AG04449 (cell line): ENCODE measurements around the gene H1-8.

Experiments
- CTCF ChIA-PET: fragments of 350-600 bp; formaldehyde crosslinking; extraction: SDS; loops from one replicate; lab custom pipeline; 2021; ENCODE audit warnings: antibody characterized with exemption; lab: Yijun Ruan, JAX
- POLR2A ChIA-PET: fragments of 400-600, 350-600 bp; formaldehyde crosslinking; extraction: SDS; loops from one replicate; lab custom pipeline; 2020; ENCODE audit warnings: antibody characterized with exemption, inconsistent platforms; lab: Yijun Ruan, JAX
- DNase-seq: peaks from one replicate; pipeline ENCODE4 v3.0.0-alpha.2; 2010; ENCODE audit warnings: low read depth, low spot score
- H3K4me3 ChIP-seq: 2 replicates; pipeline ENCODE4 v1.5.1; 2011; ENCODE audit warnings: low read depth, mild to moderate bottlenecking, control low read depth, low read length
- TF ChIP-seq, protein P1 (sequence below): IDR thresholded peaks from one replicate; pipeline ENCODE4 v1.5.1; 2011; ENCODE audit warnings: mild to moderate bottlenecking, moderate library complexity, low read length, control low read depth, inconsistent platforms; ENCODE audit not compliant: insufficient read depth; ENCODE audit errors: missing control alignments

Gene H1-8

DNA sequence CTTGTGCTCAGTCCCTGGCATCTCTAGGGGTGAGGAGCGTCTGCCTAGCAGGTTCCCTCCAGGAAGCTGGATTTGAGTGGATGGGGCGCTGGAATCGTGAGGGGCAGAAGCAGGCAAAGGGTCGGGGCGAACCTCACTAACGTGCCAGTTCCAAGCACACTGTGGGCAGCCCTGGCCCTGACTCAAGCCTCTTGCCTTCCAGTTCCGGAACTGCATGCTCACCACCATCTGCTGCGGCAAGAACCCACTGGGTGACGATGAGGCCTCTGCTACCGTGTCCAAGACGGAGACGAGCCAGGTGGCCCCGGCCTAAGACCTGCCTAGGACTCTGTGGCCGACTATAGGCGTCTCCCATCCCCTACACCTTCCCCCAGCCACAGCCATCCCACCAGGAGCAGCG is 9.6 kb upstream of the H1-8 start:
- H3K4me3 ChIP-seq, result no peak overlapping the region
- POLR2A ChIA-PET, result no interaction called here
- CTCF ChIA-PET, result no interaction called here
- DNase-seq, result no peak
- TF ChIP-seq, protein P1, sequence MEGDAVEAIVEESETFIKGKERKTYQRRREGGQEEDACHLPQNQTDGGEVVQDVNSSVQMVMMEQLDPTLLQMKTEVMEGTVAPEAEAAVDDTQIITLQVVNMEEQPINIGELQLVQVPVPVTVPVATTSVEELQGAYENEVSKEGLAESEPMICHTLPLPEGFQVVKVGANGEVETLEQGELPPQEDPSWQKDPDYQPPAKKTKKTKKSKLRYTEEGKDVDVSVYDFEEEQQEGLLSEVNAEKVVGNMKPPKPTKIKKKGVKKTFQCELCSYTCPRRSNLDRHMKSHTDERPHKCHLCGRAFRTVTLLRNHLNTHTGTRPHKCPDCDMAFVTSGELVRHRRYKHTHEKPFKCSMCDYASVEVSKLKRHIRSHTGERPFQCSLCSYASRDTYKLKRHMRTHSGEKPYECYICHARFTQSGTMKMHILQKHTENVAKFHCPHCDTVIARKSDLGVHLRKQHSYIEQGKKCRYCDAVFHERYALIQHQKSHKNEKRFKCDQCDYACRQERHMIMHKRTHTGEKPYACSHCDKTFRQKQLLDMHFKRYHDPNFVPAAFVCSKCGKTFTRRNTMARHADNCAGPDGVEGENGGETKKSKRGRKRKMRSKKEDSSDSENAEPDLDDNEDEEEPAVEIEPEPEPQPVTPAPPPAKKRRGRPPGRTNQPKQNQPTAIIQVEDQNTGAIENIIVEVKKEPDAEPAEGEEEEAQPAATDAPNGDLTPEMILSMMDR, result no peak

DNA sequence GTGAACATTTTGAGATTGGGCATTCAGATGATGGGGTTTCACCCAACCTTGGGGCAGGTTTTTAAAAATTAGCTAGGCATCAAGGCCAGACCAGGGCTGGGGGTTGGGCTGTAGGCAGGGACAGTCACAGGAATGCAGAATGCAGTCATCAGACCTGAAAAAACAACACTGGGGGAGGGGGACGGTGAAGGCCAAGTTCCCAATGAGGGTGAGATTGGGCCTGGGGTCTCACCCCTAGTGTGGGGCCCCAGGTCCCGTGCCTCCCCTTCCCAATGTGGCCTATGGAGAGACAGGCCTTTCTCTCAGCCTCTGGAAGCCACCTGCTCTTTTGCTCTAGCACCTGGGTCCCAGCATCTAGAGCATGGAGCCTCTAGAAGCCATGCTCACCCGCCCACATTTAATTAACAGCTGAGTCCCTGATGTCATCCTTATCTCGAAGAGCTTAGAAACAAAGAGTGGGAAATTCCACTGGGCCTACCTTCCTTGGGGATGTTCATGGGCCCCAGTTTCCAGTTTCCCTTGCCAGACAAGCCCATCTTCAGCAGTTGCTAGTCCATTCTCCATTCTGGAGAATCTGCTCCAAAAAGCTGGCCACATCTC is 8.4 kb upstream of the H1-8 start:
- TF ChIP-seq, protein P1, result no peak
- ChIA-PET POLR2A (no interaction called here), CTCF (interaction anchor here (2.3 kb wide), 1 partner anchor 10 kb away, joined by 8 read pairs; the partner anchor contains the start of gene H1-8)

DNA sequence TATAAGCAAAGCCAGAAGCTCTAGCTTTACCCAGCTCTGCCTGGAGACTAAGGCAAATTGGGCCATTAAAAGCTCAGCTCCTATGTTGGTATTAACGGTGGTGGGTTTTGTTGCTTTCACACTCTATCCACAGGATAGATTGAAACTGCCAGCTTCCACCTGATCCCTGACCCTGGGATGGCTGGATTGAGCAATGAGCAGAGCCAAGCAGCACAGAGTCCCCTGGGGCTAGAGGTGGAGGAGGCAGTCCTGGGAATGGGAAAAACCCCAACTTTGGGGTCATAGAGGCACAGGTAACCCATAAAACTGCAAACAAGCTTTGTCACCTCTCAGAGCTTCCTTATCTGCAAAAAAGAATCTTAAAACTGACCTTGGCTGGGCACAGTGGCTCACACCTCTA is 7.9 kb upstream of the H1-8 start:
- CTCF ChIA-PET, result interaction anchor here (2.3 kb wide), 1 partner anchor 9 kb away, joined by 8 read pairs; the partner anchor contains the start of gene H1-8
- H3K4me3 ChIP-seq, result no peak overlapping the region
- TF ChIP-seq, protein P1, result no peak
- no peak for DNase-seq
- POLR2A ChIA-PET, result no interaction called here

More for the DNA sequence above, 8.4 kb upstream of the H1-8 start:
- no peak for DNase-seq
- no peak overlapping the region for H3K4me3 ChIP-seq

DNA sequence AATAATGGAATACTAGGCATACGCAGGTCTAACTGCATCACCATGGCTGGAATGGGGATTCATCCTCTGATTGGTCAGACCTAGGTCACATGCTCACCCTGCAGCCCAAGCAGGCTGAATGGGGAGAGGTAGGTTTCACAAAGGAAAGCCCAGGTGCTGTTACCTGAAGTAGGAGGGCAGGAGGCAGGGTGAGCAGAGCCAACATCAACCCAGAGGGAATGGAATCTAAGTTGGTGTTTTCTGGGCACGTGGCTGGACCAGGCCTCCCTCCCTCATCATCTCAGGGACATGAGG is 6.7 kb upstream of the H1-8 start:
- ChIA-PET POLR2A (no interaction called here), CTCF (interaction anchor here (2.3 kb wide), 1 partner anchor 8 kb away, joined by 8 read pairs; the partner anchor contains the start of gene H1-8)
- no peak for DNase-seq
- TF ChIP-seq, protein P1, result no peak
- no peak overlapping the region for H3K4me3 ChIP-seq

DNA sequence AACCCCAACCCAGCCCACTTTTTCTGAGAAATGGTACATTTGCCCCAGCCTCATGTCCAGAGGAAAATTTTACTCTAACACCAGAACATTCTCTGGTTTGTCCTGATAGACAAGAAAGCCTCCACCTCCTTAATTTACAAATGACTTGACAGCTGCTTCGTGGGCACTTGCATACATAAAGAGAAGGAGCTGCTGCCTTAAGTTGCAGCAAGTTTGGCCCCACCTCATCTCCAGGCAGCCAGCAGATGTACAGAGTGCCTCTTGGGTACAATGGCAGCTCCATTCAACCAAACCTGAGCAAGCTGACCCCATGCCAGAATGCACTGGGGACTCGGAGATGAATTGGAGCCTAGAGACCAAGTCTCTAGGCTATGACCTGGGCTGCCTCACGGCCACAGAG is 6.2 kb upstream of the H1-8 start:
- CTCF ChIA-PET, result interaction anchor here (0.9 kb wide), 1 partner anchor 12 kb away, joined by 3 read pairs; no protein-coding TSS in a partner anchor
- TF ChIP-seq, protein P1, result no peak
- H3K4me3 ChIP-seq, result no peak overlapping the region
- DNase-seq, result no peak
- POLR2A ChIA-PET, result no interaction called here

DNA sequence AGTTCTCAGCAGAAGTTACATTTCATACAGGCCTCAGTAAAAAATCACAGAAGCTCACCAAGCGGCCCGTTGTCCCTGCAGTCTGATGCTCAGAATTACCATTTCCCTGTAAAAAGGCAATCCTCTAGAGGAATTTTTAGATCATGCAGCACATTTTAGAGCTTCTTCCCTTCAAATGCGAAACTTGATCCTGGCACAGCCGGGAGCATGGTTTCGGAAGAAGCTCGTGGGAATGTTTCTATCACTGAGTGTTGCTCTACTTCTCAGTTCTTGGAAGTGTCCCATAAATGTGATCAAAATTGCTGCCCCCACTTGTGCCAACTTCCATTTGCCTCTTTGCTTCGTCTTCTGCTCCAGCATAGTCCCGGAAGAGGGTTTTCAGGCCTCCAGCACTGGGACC is 3.8 kb upstream of the H1-8 start:
- TF ChIP-seq, protein P1, result no peak
- ChIA-PET CTCF (interaction anchor here (1.1 kb wide), 2 partner anchors 11 kb away, joined by 3 read pairs; no protein-coding TSS in a partner anchor), POLR2A (interaction anchor here (0.9 kb wide), 1 partner anchor 223 kb away, joined by 3 read pairs; a partner anchor contains a TSS)
- no peak overlapping the region for H3K4me3 ChIP-seq
- no peak for DNase-seq
